Hepatocyte (in vitro differentiated cells): ENCODE data around the gene SLC6A4. TPM values are rescaled to one million over a fixed set of nuclear protein-coding genes. Genes with fewer than 3 reads are reported as not detected.
"Not testable (repeated sequence)": the region's sequence is repeated elsewhere in the genome, so short reads cannot be mapped to it uniquely, and the experiment has no call there.

ENCODE experiments used
- DNase-seq: peaks from one replicate; pipeline ENCODE4 v3.0.0-alpha.2; 2016; ENCODE audit warnings: low spot score
- H2AFZ ChIP-seq: fragments of 200-600 bp; sonication (generic); 2 replicates; pipeline ENCODE4 v1.6.0; 2016; ENCODE audit warnings: antibody characterized with exemption, mild to moderate bottlenecking
- H3K27ac ChIP-seq: fragments of 200-600 bp; sonication (generic); 2 replicates; pipeline ENCODE4 v1.5.1; 2016; ENCODE audit warnings: mild to moderate bottlenecking
- H3K27me3 ChIP-seq: fragments of 200-600 bp; sonication (generic); 2 replicates; pipeline ENCODE4 v1.6.1; 2016
- H3K36me3 ChIP-seq: fragments of 200-600 bp; sonication (generic); replicated peaks from 2 replicates; pipeline ENCODE4 v1.5.1; 2016; ENCODE audit warnings: low read depth; ENCODE audit not compliant: insufficient read depth
- H3K4me1 ChIP-seq: fragments of 200-600 bp; sonication (generic); 2 replicates; pipeline ENCODE4 v1.5.1; 2016; ENCODE audit warnings: mild to moderate bottlenecking, moderate library complexity; ENCODE audit not compliant: insufficient read depth
- H3K4me2 ChIP-seq: fragments of 200-600 bp; sonication (generic); 2 replicates; pipeline ENCODE4 v1.6.0; 2016
- H3K4me3 ChIP-seq: fragments of 200-600 bp; sonication (generic); 2 replicates; pipeline ENCODE4 v1.5.1; 2016; ENCODE audit warnings: mild to moderate bottlenecking
- H3K79me2 ChIP-seq: fragments of 200-600 bp; sonication (generic); 2 replicates; pipeline ENCODE4 v1.6.0; 2017; ENCODE audit warnings: mild to moderate bottlenecking
- H3K9me2 ChIP-seq: fragments of 200-600 bp; sonication (generic); replicated peaks from 2 replicates; pipeline ENCODE4 v1.6.0; 2017; ENCODE audit warnings: mild to moderate bottlenecking; ENCODE audit not compliant: insufficient read depth
- H3K9me3 ChIP-seq: fragments of 200-600 bp; sonication (generic); 2 replicates; pipeline ENCODE4 v1.5.1; 2016; ENCODE audit warnings: low read depth, mild to moderate bottlenecking
- H4K20me1 ChIP-seq: fragments of 200-600 bp; sonication (generic); 2 replicates; pipeline ENCODE4 v1.6.0; 2016; ENCODE audit warnings: mild to moderate bottlenecking; ENCODE audit not compliant: insufficient read depth, poor library complexity, severe bottlenecking
- EZH2 ChIP-seq: fragments of 200-600 bp; sonication (generic); IDR thresholded peaks from 2 replicates; pipeline ENCODE4 v1.6.1; 2016; ENCODE audit warnings: antibody characterized with exemption, mild to moderate bottlenecking, borderline replicate concordance
- EZH2phosphoT487 ChIP-seq: fragments of 200-600 bp; sonication (generic); IDR thresholded peaks from one replicate; pipeline ENCODE4 v1.6.1; 2018; ENCODE audit warnings: antibody characterized with exemption, mild to moderate bottlenecking, low read depth, moderate library complexity; ENCODE audit not compliant: unreplicated experiment, severe bottlenecking
- WGBS: methylation state at CpG from one replicate; pipeline ENCODE4 v1.1.6; 2016; ENCODE audit warnings: low lambda C conversion rate; ENCODE audit errors: missing lambda C conversion rate; 5-methylcytosine and 5-hydroxymethylcytosine counted together
- polyA plus RNA-seq: library from polyadenylated mRNA; unstranded; fragments of >200 nt; fragmentation: Nextera tagmentation; extraction: Ambion mirVana; gene quantifications from 2 replicates; pipeline ENCODE4 v1.2.1, GENCODE V29; 2016
- small RNA-seq: library from RNA; depleted of rRNA; stranded (forward); fragments of <200 nt; gene quantifications from one replicate; pipeline ENCODE3, GENCODE V24; 2014
- total RNA-seq: library from RNA; depleted of rRNA; stranded (reverse); fragments of >200 nt; gene quantifications from 2 replicates; pipeline ENCODE4 v1.2.3, GENCODE V29; 2014
- TF ChIP-seq, protein P1 (sequence below): fragments of 200-600 bp; sonication (generic); IDR thresholded peaks from 2 replicates; pipeline ENCODE4 v1.5.1; 2016; ENCODE audit warnings: antibody characterized with exemption, mild to moderate bottlenecking; ENCODE audit not compliant: poor library complexity

SLC6A4 gene
- total and polyA plus RNA-seq, 2 experiments from 2014 or later, result 2.0 to 2.6 TPM

DNA sequence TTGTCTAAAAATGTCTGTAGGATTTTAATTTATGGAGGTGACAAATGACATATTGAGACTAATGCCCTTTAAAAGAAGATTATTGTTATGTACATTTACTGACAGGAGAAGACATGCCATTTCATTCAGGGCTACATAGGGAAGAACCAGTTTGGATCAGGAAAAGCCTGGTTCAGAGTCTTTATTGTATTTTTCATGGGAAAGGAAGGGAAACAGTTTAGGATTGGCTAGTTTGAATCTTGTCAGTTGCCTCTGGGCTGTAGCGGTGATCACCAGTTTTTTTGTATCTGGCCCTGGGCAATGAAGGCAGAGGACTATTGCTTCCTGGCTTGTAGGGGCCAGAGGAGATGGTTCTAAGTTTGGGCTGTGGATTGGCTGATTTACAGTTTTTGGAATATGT lies 87.1 kb downstream of the SLC6A4 start:
- H3K9me2 ChIP-seq, result no peaks in the 10 kb centered on the region
- no peak overlapping the region for H2AFZ ChIP-seq
- no peak overlapping the region for H3K4me3 ChIP-seq
- peaks cover 62% of the 10 kb centered on the region for H3K79me2 ChIP-seq
- peaks cover 3% of the 10 kb centered on the region for H4K20me1 ChIP-seq
- no peak overlapping the region for H3K4me2 ChIP-seq
- H3K4me1 ChIP-seq, result no peaks in the 10 kb centered on the region
- TF ChIP-seq, protein P1, sequence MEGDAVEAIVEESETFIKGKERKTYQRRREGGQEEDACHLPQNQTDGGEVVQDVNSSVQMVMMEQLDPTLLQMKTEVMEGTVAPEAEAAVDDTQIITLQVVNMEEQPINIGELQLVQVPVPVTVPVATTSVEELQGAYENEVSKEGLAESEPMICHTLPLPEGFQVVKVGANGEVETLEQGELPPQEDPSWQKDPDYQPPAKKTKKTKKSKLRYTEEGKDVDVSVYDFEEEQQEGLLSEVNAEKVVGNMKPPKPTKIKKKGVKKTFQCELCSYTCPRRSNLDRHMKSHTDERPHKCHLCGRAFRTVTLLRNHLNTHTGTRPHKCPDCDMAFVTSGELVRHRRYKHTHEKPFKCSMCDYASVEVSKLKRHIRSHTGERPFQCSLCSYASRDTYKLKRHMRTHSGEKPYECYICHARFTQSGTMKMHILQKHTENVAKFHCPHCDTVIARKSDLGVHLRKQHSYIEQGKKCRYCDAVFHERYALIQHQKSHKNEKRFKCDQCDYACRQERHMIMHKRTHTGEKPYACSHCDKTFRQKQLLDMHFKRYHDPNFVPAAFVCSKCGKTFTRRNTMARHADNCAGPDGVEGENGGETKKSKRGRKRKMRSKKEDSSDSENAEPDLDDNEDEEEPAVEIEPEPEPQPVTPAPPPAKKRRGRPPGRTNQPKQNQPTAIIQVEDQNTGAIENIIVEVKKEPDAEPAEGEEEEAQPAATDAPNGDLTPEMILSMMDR, result no peak
- TF ChIP-seq EZH2, result no peak
- no peak for TF ChIP-seq EZH2phosphoT487
- no peaks in the 10 kb centered on the region for H3K36me3 ChIP-seq
- H3K27me3 ChIP-seq, result no peaks in the 10 kb centered on the region
- WGBS, result 100% methylated on average over 1 of the region's 1 CpG
- H3K27ac ChIP-seq, result no peak overlapping the region
- no peaks in the 10 kb centered on the region for H3K9me3 ChIP-seq
- DNase-seq, result no peak

DNA sequence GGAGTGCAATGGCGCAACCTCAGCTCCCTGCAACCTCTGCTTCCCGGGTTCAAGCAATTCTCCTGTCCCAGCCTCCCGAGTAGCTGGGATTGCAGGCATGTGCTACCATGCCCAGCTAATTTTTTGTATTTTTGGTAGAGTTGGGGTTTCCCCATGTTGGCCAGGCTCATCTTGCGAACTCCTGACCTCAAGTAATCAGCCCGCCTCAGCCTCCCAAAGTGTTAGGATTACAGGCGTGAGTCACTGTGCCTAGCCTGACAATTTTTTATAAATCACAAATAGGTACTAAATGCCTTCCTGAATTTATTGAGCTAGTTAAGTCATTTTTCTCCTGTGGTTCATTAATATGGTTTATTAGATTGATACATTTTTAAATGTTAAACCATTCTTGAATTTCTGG lies 87.6 kb downstream of the SLC6A4 start:
- not testable (repeated sequence) for H3K27ac ChIP-seq, H3K4me2 ChIP-seq, H3K9me3 ChIP-seq, H3K4me1 ChIP-seq, H3K4me3 ChIP-seq, H3K27me3 ChIP-seq, H4K20me1 ChIP-seq, H3K36me3 ChIP-seq, DNase-seq, H3K9me2 ChIP-seq, H2AFZ ChIP-seq
- H3K79me2 ChIP-seq, result peaks cover 63% of the 10 kb centered on the region
- 93% methylated on average over 6 of the region's 6 CpGs for WGBS

Small RNAs within 50 kb of the gene (small RNA-seq; reads per million reads assigned to genes)
- 192 reads per million, percentile 98 among the genes with 10 or more reads in this experiment for gene RF00154

Other genes with a start within 250 kb of the SLC6A4 start
- 7.8 and 8.6 TPM in 2 replicates for gene NSRP1, start 118.9 kb downstream of the SLC6A4 start, total RNA-seq
- 36.1 and 39.2 TPM in 2 replicates for gene NSRP1, start 118.9 kb downstream of the SLC6A4 start, polyA plus RNA-seq
- gene BLMH, start 56.2 kb upstream of the SLC6A4 start, total RNA-seq, result 28.2 and 29.0 TPM in 2 replicates
- 21.3 and 26.0 TPM in 2 replicates for gene BLMH, start 56.2 kb upstream of the SLC6A4 start, polyA plus RNA-seq
- gene TMIGD1, start 98.4 kb upstream of the SLC6A4 start, total RNA-seq, result 3.2 and 3.3 TPM in 2 replicates
- 1.3 and 2.5 TPM in 2 replicates for gene TMIGD1, start 98.4 kb upstream of the SLC6A4 start, polyA plus RNA-seq
- gene CPD, start 143.2 kb upstream of the SLC6A4 start, total RNA-seq, result 80.6 and 87.3 TPM in 2 replicates
- gene CPD, start 143.2 kb upstream of the SLC6A4 start, polyA plus RNA-seq, result 20.7 and 22.2 TPM in 2 replicates
- 28.7 and 29.7 TPM in 2 replicates for gene GOSR1, start 241.7 kb upstream of the SLC6A4 start, total RNA-seq
- gene GOSR1, start 241.7 kb upstream of the SLC6A4 start, polyA plus RNA-seq, result 52.1 and 54.1 TPM in 2 replicates